Measurements from ENCODE around the gene MYG1.

Gene MYG1

DNA sequence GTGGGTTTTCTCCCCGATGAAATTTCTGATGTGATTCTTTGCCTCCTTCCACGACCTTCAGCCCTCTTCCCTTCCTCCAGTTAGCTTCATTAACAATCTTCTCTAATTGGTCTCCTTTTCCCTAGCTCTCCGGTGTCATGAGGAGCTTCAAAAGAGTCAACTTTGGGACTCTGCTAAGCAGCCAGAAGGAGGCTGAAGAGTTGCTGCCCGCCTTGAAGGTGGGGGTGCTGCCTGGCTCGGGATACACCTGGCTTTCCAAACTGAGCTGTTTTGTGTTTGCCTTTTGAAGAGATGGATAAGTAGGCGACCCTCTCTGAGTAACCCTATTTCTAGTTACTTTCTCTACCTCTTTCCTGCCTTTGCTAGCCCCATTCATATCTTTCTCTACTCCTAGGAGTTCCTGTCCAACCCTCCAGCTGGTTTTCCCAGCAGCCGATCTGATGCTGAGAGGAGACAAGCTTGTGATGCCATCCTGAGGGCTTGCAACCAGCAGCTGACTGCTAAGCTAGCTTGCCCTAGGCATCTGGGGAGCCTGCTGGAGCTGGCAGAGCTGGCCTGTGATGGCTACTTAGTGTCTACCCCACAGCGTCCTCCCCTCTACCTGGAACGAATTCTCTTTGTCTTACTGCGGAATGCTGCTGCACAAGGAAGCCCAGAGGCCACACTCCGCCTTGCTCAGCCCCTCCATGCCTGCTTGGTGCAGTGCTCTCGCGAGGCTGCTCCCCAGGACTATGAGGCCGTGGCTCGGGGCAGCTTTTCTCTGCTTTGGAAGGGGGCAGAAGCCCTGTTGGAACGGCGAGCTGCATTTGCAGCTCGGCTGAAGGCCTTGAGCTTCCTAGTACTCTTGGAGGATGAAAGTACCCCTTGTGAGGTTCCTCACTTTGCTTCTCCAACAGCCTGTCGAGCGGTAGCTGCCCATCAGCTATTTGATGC, 30.6 kb upstream of the MYG1 start:
- H3K9me3 Mint-ChIP-seq, result no peaks in the 10 kb centered on the region
- ATAC-seq (ENCODE audit: low read depth), result no peak
- no peak for DNase-seq (ENCODE audit: low spot score in 2 of 2)
- H3K4me1 Mint-ChIP-seq, result peaks cover 16% of the 10 kb centered on the region
- H3K36me3 Mint-ChIP-seq, result no peaks in the 10 kb centered on the region
- H3K27me3 Mint-ChIP-seq, result no peaks in the 10 kb centered on the region
- peak overlapping the region; percentile 95 for H3K27ac Mint-ChIP-seq
- peak overlapping the region; percentile 98 for H3K4me3 Mint-ChIP-seq

DNA sequence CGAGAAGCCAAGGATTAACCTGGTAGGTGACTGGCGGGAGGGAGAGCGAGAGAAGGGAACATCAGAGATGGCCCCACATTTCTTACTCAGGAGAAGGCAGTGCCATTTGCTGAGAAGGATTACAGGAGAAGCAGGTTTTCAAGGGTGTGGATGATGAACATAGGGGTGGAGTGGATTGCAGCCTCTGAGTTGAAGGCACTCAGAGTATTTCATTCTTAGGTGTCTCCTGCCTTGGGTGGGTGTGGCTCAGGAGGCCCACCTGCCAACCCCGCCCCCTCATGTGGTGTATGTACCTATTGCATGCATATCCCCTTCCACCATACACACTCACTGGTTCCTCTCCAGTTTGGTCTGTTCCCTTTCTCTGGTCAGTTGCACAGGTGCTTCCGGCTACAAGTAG, 25.1 kb upstream of the MYG1 start:
- no peaks in the 10 kb centered on the region for H3K36me3 Mint-ChIP-seq
- H3K4me3 Mint-ChIP-seq, result no peak overlapping the region

DNA sequence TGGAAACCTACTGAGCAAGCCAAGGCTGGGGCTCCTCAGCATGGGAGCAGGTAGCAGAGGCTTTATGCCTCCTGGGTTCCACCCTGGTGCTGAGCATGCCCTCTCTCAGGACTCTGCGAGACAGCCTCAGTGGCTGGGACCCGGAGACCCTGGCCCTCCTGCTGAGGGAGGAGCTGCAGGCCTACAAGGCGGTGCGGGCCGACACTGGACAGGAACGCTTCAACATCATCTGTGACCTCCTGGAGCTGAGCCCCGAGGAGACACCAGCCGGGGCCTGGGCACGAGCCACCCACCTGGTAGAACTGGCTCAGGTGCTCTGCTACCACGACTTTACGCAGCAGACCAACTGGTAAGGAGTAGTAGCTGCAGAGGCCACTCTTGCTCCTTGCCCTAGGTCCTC, 23.0 kb upstream of the MYG1 start:
- H3K27ac Mint-ChIP-seq, result no peak overlapping the region
- H3K36me3 Mint-ChIP-seq, result no peaks in the 10 kb centered on the region
- H3K4me3 Mint-ChIP-seq, result no peak overlapping the region
- no peak for ATAC-seq (ENCODE audit: low read depth)
- H3K9me3 Mint-ChIP-seq, result no peaks in the 10 kb centered on the region
- no peak for DNase-seq (ENCODE audit: low spot score in 2 of 2)
- no peaks in the 10 kb centered on the region for H3K27me3 Mint-ChIP-seq
- no peaks in the 10 kb centered on the region for H3K4me1 Mint-ChIP-seq

More for the DNA sequence above, 25.1 kb upstream of the MYG1 start:
- no peak for ATAC-seq (ENCODE audit: low read depth)
- no peak for DNase-seq (ENCODE audit: low spot score in 2 of 2)
- Mint-ChIP-seq H3K9me3 (no peaks in the 10 kb centered on the region), H3K27me3 (no peaks in the 10 kb centered on the region), H3K4me1 (no peaks in the 10 kb centered on the region), H3K27ac (no peak overlapping the region)

DNA sequence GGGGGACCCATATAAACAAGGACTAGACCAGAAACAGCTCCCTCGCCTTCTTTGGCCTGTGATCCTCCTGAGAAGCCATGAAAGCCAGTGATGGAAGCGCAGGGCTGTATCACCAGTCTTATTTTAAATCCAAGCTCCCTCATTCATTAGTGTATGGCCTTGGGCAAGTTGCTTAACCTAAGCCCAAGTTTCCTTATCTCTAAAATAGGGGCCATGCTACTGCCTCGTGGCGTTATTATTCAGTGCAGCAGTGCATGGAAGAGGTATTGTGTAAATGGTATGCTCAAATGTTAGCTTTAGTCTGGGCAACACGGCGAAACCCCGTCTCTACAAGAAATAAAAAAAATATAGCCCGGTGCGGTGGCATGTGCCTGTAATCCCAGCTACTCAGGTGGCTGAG, 21.5 kb upstream of the MYG1 start:
- H3K4me1 Mint-ChIP-seq, result no peaks in the 10 kb centered on the region
- H3K27me3 Mint-ChIP-seq, result no peaks in the 10 kb centered on the region
- H3K4me3 Mint-ChIP-seq, result no peak overlapping the region
- H3K9me3 Mint-ChIP-seq, result no peaks in the 10 kb centered on the region
- ATAC-seq (ENCODE audit: low read depth), result no peak
- H3K36me3 Mint-ChIP-seq, result no peaks in the 10 kb centered on the region
- H3K27ac Mint-ChIP-seq, result no peak overlapping the region
- no peak for DNase-seq (ENCODE audit: low spot score in 2 of 2)

- ATAC-seq (ENCODE audit: low read depth) (no peak), DNase-seq (ENCODE audit: low spot score in 2 of 2) (no peak)
- H3K36me3 Mint-ChIP-seq, result no peaks in the 10 kb centered on the region
- H3K27ac Mint-ChIP-seq, result no peak overlapping the region
- H3K27me3 Mint-ChIP-seq, result no peaks in the 10 kb centered on the region
- no peak overlapping the region for H3K4me3 Mint-ChIP-seq
- H3K9me3 Mint-ChIP-seq, result no peaks in the 10 kb centered on the region
- H3K4me1 Mint-ChIP-seq, result no peaks in the 10 kb centered on the region
These were observed 20.1 kb upstream of the MYG1 start for GRCh38 chr12:53279283-53279869.

- DNase-seq (ENCODE audit: low spot score in 2 of 2), result no peak
- no peak for ATAC-seq (ENCODE audit: low read depth)
- Mint-ChIP-seq H3K4me1 (no peaks in the 10 kb centered on the region), H3K4me3 (no peak overlapping the region), H3K36me3 (no peaks in the 10 kb centered on the region), H3K27ac (no peak overlapping the region), H3K9me3 (no peaks in the 10 kb centered on the region), H3K27me3 (no peaks in the 10 kb centered on the region)
These were observed 19.5 kb upstream of the MYG1 start for GRCh38 chr12:53279888-53280498.

- no peaks in the 10 kb centered on the region for H3K9me3 Mint-ChIP-seq
- no peaks in the 10 kb centered on the region for H3K27me3 Mint-ChIP-seq
- no peak overlapping the region for H3K27ac Mint-ChIP-seq
- H3K36me3 Mint-ChIP-seq, result no peaks in the 10 kb centered on the region
- peaks cover 7% of the 10 kb centered on the region for H3K4me1 Mint-ChIP-seq
- H3K4me3 Mint-ChIP-seq, result no peak overlapping the region
- ATAC-seq (ENCODE audit: low read depth) (no peak), DNase-seq (ENCODE audit: low spot score in 2 of 2) (no peak)
These were observed 13.0 kb upstream of the MYG1 start for GRCh38 chr12:53286448-53286847.

DNA sequence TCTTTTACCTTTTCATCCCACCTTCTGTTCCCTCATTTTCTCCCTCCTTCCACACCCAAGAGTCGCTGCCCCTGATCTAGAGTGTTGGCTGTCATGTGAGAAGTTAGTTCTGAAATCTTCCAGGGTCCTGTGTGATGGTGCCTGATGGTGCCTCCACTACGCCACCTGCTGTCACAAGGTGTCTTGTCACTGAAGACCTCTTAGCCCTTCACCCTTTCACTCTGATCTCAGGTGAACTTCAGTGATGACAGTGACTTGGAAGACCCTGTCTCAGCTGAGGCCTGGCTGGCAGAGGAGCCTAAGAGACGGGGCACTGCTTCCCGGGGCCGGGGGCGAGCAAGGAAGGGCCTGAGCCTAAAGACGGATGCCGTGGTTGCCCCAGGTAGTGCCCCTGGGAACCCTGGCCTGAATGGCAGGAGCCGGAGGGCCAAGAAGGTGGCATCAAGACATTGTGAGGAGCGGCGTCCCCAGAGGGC, 11.7 kb upstream of the MYG1 start:
- Mint-ChIP-seq H3K36me3 (no peaks in the 10 kb centered on the region), H3K9me3 (no peaks in the 10 kb centered on the region), H3K27me3 (no peaks in the 10 kb centered on the region), H3K4me1 (peaks cover 7% of the 10 kb centered on the region), H3K27ac (peak overlapping the region; percentile 9), H3K4me3 (no peak overlapping the region)
- ATAC-seq (ENCODE audit: low read depth) (peak; percentile 99), DNase-seq (ENCODE audit: low spot score in 2 of 2) (peak; percentile 70 to 71)

- Mint-ChIP-seq H3K4me1 (peaks cover 7% of the 10 kb centered on the region), H3K27me3 (no peaks in the 10 kb centered on the region), H3K27ac (no peak overlapping the region), H3K9me3 (no peaks in the 10 kb centered on the region), H3K4me3 (no peak overlapping the region), H3K36me3 (no peaks in the 10 kb centered on the region)
- no peak for ATAC-seq (ENCODE audit: low read depth)
- no peak for DNase-seq (ENCODE audit: low spot score in 2 of 2)
These were observed 11.2 kb upstream of the MYG1 start for GRCh38 chr12:53288322-53288721.

- Mint-ChIP-seq H3K4me1 (peaks cover 7% of the 10 kb centered on the region), H3K27ac (no peak overlapping the region), H3K4me3 (no peak overlapping the region), H3K9me3 (no peaks in the 10 kb centered on the region), H3K36me3 (no peaks in the 10 kb centered on the region), H3K27me3 (no peaks in the 10 kb centered on the region)
- no peak for DNase-seq (ENCODE audit: low spot score in 2 of 2)
- no peak for ATAC-seq (ENCODE audit: low read depth)
These were observed 9.6 kb upstream of the MYG1 start for GRCh38 chr12:53289891-53290290.

- Mint-ChIP-seq H3K9me3 (no peaks in the 10 kb centered on the region), H3K4me1 (peaks cover 7% of the 10 kb centered on the region), H3K27me3 (no peaks in the 10 kb centered on the region), H3K36me3 (no peaks in the 10 kb centered on the region), H3K4me3 (no peak overlapping the region), H3K27ac (no peak overlapping the region)
- ATAC-seq (ENCODE audit: low read depth), result no peak
- no peak for DNase-seq (ENCODE audit: low spot score in 2 of 2)
These were observed 8.8 kb upstream of the MYG1 start for GRCh38 chr12:53290661-53291060.

DNA sequence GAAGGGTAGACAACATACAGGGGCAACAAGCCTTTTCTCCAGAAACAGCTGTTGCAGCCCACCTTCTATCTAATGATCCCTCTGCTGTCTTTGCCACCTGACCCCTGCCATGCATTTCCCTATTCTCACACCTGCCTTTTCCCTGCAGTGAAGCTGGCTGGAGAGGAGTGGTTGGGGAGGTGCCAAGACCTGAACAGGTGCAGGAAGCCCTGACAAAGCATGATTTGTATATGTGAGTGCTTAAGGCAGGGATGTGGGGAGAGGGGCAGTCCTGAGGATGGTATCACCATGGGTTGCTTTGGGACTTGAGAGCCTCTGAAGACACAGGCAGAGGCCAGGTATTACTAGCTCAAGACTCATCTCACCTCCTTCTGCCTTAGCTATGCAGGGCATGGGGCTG, 7.1 kb upstream of the MYG1 start:
- Mint-ChIP-seq H3K9me3 (no peaks in the 10 kb centered on the region), H3K4me1 (peaks cover 8% of the 10 kb centered on the region), H3K36me3 (no peaks in the 10 kb centered on the region), H3K27ac (no peak overlapping the region), H3K27me3 (no peaks in the 10 kb centered on the region), H3K4me3 (no peak overlapping the region)
- ATAC-seq (ENCODE audit: low read depth), result no peak
- no peak for DNase-seq (ENCODE audit: low spot score in 2 of 2)

- peak; percentile 80 to 84 for DNase-seq (ENCODE audit: low spot score in 2 of 2)
- no peaks in the 10 kb centered on the region for H3K27me3 Mint-ChIP-seq
- peaks cover 3% of the 10 kb centered on the region for H3K36me3 Mint-ChIP-seq
- peak within 1 kb of the TSS; percentile 98 for H3K27ac Mint-ChIP-seq
- H3K9me3 Mint-ChIP-seq, result no peaks in the 10 kb centered on the region
- peaks cover 13% of the 10 kb centered on the region for H3K4me1 Mint-ChIP-seq
- H3K4me3 Mint-ChIP-seq, result peak within 1 kb of the TSS; percentile 98
- ATAC-seq (ENCODE audit: low read depth), result peak; percentile 89
These were observed 4.2 kb upstream of the MYG1 start, which contains the start of gene PFDN5 for GRCh38 chr12:53295070-53295890. Gene PFDN5 (plus strand): TSS chr12:53295542. CDS start chr12:53295568, 26 bp downstream.

DNA sequence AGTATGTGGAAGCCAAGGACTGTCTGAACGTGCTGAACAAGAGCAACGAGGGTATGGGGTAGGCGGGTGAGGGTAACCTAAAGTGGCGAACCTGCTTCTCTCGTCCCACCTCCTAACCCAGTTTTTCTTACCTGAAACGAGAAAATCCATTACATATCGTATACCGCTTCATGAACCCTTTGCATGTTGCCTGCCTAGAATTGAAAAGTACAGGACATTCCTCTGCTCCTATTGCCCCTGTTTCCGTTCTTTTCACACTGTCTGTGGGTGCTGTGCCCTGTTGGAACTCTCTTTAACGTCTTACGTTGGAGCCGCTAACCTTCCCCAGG, 3.6 kb upstream of the MYG1 start:
- H3K27me3 Mint-ChIP-seq, result no peaks in the 10 kb centered on the region

More for the DNA sequence above, 3.6 kb upstream of the MYG1 start:
- peaks cover 3% of the 10 kb centered on the region for H3K36me3 Mint-ChIP-seq
- no peaks in the 10 kb centered on the region for H3K9me3 Mint-ChIP-seq
- H3K27ac Mint-ChIP-seq, result peak overlapping the region; percentile 98
- H3K4me1 Mint-ChIP-seq, result peaks cover 18% of the 10 kb centered on the region
- DNase-seq (ENCODE audit: low spot score in 2 of 2) (no peak), ATAC-seq (ENCODE audit: low read depth) (peak; percentile 1)
- peak overlapping the region; percentile 98 for H3K4me3 Mint-ChIP-seq

Measured in memory B cell (primary cell).